Mucosa of rectum (tissue), 2 donors: ENCODE results near the gene PAMR1.
"Not testable (repeated sequence)": the region's sequence is repeated elsewhere in the genome, so short reads cannot be mapped to it uniquely, and the experiment has no call there.

Experiments used
- H3K27ac ChIP-seq, 2 donors: one replicate each; pipeline ENCODE4 v1.7.0; 2013; ENCODE audit warnings: inconsistent platforms in 2 of 2, low read depth in 2 of 2, low read length in 2 of 2
- H3K27me3 ChIP-seq, 2 donors: one replicate each; pipeline ENCODE4 v1.7.0; 2013; ENCODE audit warnings: low read length in 2 of 2; ENCODE audit not compliant: control insufficient read depth in 2 of 2, insufficient read depth in 2 of 2
- H3K36me3 ChIP-seq, 2 donors: one replicate each; pipeline ENCODE4 v1.7.0; 2013; ENCODE audit warnings: low read length in 2 of 2; ENCODE audit not compliant: control insufficient read depth in 2 of 2, insufficient read depth in 2 of 2
- H3K4me1 ChIP-seq, 2 donors: one replicate each; pipeline ENCODE4 v1.7.0; 2013; ENCODE audit warnings: low read length in 2 of 2, mild to moderate bottlenecking in 1 of 2; ENCODE audit not compliant: control insufficient read depth in 2 of 2, insufficient read depth in 2 of 2
- H3K4me3 ChIP-seq, 2 donors: one replicate each; pipeline ENCODE4 v1.7.0; 2013; ENCODE audit warnings: low read length in 2 of 2
- H3K9ac ChIP-seq, 2 donors: one replicate each; pipeline ENCODE4 v1.7.0; 2013; ENCODE audit warnings: low read length in 2 of 2, low read depth in 1 of 2, mild to moderate bottlenecking in 1 of 2
- H3K9me3 ChIP-seq, 2 donors: one replicate each; pipeline ENCODE4 v1.7.0; 2013; ENCODE audit warnings: low read length in 2 of 2; ENCODE audit not compliant: control insufficient read depth in 2 of 2
- donor health status: healthy.
- donor health status: Normal muscosa, but diverticular disease.

The PAMR1 gene

DNA sequence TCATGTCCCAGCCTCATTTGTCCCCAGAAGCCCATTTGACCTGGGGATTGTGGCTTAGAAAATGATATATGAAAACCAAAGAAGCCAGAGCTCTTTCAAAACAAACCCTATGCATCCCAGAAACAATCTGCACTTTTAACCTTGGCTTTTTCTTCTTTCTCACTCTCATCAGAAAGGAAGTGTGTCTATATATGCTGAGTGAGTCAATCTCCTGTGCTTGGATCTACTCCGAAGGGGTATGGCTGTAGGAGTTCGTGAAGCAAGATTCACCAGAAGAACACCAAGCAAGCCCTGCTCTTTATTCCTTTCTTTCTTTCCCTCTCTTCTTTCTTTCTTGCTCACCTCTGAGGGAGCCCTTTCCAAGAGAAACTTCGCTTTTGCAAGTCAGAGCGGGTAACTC is 636 bp downstream of the PAMR1 start:
- Histone ChIP-seq H3K27ac (no peak overlapping the region), H3K4me1 (peaks cover 0 to 3% of the 10 kb centered on the region in 2 donors), H3K27me3 (peaks cover 20 to 37% of the 10 kb centered on the region in 2 donors), H3K4me3 (peak overlapping the region; percentile 41 to 49), H3K9me3 (no peaks in the 10 kb centered on the region), H3K36me3 (no peaks in the 10 kb centered on the region), H3K9ac (peak overlapping the region in 1 of 2 donors; percentile 36)

DNA sequence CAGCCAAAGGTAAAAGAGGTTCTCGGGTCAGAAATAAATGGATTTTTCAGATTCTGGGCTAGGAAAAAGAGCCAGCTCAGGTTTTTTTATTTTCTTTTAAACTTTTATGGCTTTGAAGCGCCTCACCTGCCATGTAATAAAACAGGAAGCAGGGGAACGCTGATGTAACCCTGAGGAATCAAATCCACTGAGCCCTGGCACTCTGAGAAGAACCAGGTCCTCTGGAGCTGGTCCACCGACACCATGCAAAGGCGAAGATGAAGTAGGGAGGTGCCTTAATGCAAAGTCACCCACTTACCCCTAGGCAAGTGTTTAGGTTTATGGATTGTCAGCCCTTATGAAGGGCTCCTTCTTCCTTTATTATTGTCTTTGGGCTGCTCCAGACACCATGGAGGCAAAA is 1.6 kb downstream of the PAMR1 start:
- Histone ChIP-seq H3K27me3 (peaks cover 15 to 32% of the 10 kb centered on the region in 2 donors), H3K4me3 (no peak overlapping the region), H3K36me3 (no peaks in the 10 kb centered on the region), H3K9ac (no peak overlapping the region), H3K9me3 (no peaks in the 10 kb centered on the region), H3K4me1 (peaks cover 0 to 3% of the 10 kb centered on the region in 2 donors), H3K27ac (no peak overlapping the region)

DNA sequence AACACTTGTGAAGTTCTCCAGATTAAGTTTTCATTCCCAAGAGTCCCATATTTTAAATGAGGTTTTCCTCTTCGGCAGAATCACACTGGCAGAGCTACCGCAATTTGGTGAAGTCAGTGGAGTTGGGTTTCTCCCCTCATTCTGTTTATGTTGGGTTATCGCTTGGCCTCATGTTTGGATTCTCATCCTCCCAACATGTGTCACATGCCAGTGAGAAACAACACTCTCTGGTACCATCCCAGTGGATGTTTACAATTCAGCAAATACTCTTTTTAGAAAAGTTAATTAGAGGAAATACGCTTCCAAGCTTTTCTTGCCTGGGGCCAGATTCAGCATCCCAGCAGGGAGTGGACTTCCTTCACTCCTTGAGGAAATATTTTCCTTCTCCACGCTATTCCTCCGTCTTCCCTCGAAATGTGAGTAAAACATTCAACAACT is 2.1 kb downstream of the PAMR1 start:
- peaks cover 15 to 32% of the 10 kb centered on the region in 2 donors for H3K27me3 ChIP-seq
- no peaks in the 10 kb centered on the region for H3K9me3 ChIP-seq
- no peak overlapping the region for H3K9ac ChIP-seq
- no peak overlapping the region for H3K27ac ChIP-seq
- no peak overlapping the region for H3K4me3 ChIP-seq
- no peaks in the 10 kb centered on the region for H3K36me3 ChIP-seq
- H3K4me1 ChIP-seq = peaks cover 0 to 3% of the 10 kb centered on the region in 2 donors

DNA sequence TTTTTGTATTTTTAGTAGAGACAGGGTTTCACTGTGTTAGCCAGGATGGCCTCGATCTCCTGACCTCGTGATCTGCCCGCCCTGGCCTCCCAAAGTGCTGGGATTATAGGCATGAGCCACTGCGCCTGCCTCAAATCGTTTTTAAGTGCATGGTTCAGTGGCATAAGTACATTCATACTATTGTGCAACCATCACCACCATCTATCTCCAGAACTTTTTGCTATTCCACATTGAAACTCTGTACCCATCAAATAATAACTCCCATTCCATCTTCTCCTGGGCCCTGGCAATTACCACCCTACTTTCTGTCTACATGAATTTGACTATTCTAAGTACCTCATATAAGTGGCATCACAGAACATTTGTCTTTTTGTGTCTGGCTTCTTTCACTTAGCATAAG is 3.3 kb downstream of the PAMR1 start:
- H3K9me3 ChIP-seq, H3K27ac ChIP-seq, H3K9ac ChIP-seq, H3K4me1 ChIP-seq, H3K36me3 ChIP-seq, H3K4me3 ChIP-seq: not testable (repeated sequence)
- H3K27me3 ChIP-seq = peaks cover 16 to 28% of the 10 kb centered on the region in 2 donors

DNA sequence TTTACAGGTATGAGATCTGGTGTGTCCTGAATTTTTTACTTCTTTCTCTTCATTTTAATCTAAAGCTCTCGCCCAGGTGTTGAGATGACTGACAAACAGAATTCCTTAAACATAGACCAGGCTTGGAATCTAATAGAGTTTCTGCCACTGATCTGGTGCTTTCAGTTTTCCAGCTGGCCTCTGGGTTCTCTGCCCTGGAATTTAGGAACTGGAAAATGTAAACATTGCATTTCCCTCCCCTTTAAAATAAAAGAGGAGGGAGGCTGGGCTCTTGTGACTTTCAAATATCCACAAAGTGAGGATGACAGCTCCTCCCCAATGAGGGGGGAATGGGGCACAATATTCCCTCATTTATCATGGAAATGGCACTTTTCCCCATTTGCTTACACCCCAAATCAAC is 5.0 kb downstream of the PAMR1 start:
- Histone ChIP-seq H3K4me1 (no peaks in the 10 kb centered on the region), H3K9ac (no peak overlapping the region), H3K9me3 (no peaks in the 10 kb centered on the region), H3K4me3 (no peak overlapping the region), H3K27ac (no peak overlapping the region), H3K27me3 (peaks cover 14 to 16% of the 10 kb centered on the region in 2 donors), H3K36me3 (no peaks in the 10 kb centered on the region)

DNA sequence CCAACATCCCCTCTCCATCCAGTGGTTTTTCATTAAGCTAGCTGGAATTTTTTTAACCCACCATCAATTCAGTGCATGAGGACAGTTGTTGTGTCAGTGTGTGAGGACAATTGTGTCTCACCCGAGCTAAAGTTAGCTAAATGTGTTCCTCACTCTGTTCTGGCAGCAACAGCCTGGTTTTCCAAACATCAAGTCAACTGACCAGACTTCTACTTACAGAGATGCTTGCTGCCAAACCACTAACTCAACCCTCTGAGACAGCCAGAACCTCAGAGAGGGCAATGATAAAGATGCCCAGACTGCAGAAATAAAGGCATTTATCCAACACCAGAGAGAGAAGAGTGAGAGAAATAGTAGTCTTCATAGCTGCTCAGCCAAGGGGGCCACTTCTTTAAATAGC is 6.7 kb downstream of the PAMR1 start:
- Histone ChIP-seq H3K27ac (no peak overlapping the region), H3K4me3 (no peak overlapping the region), H3K36me3 (no peaks in the 10 kb centered on the region), H3K4me1 (no peaks in the 10 kb centered on the region), H3K9me3 (no peaks in the 10 kb centered on the region), H3K27me3 (peaks cover 0 to 8% of the 10 kb centered on the region in 2 donors), H3K9ac (no peak overlapping the region)

DNA sequence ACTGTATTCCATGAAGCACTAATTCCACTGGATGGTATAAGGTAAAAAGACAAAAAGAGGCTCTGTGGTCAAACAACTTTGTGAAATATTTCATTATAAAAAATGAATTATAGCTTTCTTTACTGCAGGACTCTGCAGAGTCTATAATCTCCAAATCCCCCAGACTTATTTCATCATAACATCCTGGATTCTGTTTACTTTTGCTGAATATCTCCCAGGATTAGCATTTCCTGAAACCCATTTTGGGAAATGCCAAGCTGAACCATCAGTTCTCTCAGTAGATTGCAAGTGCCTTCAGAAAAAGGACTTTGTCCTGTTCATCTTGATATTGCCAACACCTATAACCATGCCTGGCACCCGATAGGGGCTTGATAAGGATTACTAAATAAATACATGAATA is 7.9 kb downstream of the PAMR1 start:
- Histone ChIP-seq H3K9ac (no peak overlapping the region), H3K27ac (no peak overlapping the region), H3K9me3 (no peaks in the 10 kb centered on the region), H3K27me3 (peaks cover 0 to 3% of the 10 kb centered on the region in 2 donors), H3K4me1 (no peaks in the 10 kb centered on the region), H3K4me3 (no peak overlapping the region), H3K36me3 (no peaks in the 10 kb centered on the region)

DNA sequence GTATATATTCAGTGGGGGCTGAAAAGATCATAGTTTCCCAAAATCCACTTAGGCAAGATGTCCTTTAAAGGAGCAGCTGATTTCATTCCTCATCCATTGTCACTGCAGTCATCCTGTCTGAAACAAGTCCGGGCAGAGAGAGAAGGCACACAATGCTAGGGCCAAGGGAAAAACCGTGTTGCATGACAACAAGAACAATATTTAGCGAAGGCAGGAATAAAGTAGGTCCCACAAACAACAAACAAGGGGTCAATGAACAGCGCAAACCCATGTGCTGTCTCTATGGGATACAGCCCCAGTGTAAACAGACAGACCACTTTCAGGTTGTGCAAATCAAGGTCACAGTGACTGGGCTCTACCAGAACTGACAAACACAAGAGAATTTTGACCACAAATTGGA is 9.0 kb downstream of the PAMR1 start:
- peaks cover 0 to 3% of the 10 kb centered on the region in 2 donors for H3K27me3 ChIP-seq
- H3K9ac ChIP-seq = no peak overlapping the region
- H3K36me3 ChIP-seq = no peaks in the 10 kb centered on the region
- no peaks in the 10 kb centered on the region for H3K9me3 ChIP-seq
- H3K27ac ChIP-seq = no peak overlapping the region
- H3K4me1 ChIP-seq = no peaks in the 10 kb centered on the region
- H3K4me3 ChIP-seq = no peak overlapping the region

DNA sequence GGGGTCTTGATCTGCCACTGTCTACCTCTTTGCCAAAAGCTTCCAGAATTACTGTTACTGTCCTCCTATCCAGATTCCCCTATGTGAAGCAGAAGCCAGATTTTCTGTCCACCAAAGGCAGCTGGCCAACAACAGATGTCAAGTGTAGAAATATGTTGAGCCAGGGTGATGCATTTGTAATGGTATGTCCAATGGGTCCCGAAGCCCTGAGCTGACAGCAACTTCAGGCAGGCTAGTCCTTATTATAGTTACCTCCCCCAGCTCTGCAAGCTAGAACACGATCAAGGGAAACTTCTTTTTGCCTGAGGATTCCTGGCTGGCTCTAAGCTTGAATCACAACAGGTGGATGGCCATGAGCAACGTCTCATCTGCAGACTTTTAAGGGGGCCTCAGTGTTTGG is 10.2 kb downstream of the PAMR1 start:
- no peak overlapping the region for H3K9ac ChIP-seq
- H3K9me3 ChIP-seq = no peaks in the 10 kb centered on the region
- H3K36me3 ChIP-seq = no peaks in the 10 kb centered on the region
- no peak overlapping the region for H3K4me3 ChIP-seq
- no peak overlapping the region for H3K27ac ChIP-seq
- peaks cover 0 to 3% of the 10 kb centered on the region in 2 donors for H3K27me3 ChIP-seq
- H3K4me1 ChIP-seq = no peaks in the 10 kb centered on the region

DNA sequence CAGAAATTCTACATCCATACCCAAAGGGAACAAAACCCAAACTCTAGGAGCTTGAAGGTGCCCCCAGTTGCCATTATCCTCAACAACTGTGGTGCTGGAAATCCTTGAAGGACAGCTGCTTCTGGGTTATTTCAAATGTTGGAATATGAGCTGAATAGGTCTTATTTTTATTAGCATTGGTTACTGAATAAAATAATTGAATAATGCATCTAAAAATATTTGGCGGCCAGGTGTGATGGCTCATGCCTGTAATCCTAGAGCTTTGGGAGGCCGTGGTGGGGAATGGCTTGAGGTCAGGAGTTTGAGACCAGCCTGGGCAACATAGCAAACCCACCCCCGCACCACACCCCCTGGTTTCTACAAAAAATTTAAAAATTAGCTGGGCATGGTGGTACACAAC is 10.9 kb downstream of the PAMR1 start:
- H3K27ac ChIP-seq = no peak overlapping the region
- H3K9ac ChIP-seq = no peak overlapping the region
- peaks cover 0 to 3% of the 10 kb centered on the region in 2 donors for H3K27me3 ChIP-seq
- H3K4me1 ChIP-seq = no peaks in the 10 kb centered on the region
- no peaks in the 10 kb centered on the region for H3K9me3 ChIP-seq
- H3K4me3 ChIP-seq = no peak overlapping the region
- no peaks in the 10 kb centered on the region for H3K36me3 ChIP-seq

DNA sequence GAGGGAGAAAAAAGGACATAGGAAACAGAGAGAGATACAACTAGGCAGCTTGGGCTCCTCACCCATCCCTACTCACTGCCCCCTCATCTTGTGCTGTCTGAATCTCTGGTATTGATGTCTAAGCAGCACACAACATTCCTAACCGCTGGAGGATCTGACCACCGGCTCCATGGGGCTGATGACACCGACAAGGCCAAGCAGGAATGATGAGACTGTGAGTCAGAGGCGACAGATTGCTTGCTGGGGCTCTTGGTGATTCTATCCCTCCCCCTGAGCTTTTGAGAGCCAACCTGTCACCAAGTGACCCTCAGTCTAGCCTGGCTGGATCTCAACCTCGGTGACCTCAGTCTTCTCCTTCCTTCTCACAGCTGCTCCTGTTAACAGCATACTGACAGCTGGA is 13.8 kb downstream of the PAMR1 start:
- Histone ChIP-seq H3K4me3 (no peak overlapping the region), H3K27me3 (no peaks in the 10 kb centered on the region), H3K36me3 (no peaks in the 10 kb centered on the region), H3K9ac (no peak overlapping the region), H3K27ac (no peak overlapping the region), H3K4me1 (no peaks in the 10 kb centered on the region), H3K9me3 (no peaks in the 10 kb centered on the region)
